Suprapubic skin (tissue), 4 donors: ENCODE measurements around the gene KCNN2. TPM values are rescaled to one million over a fixed set of nuclear protein-coding genes. Genes with fewer than 3 reads are reported as not detected.

Source experiments
- DNase-seq, 2 donors: peaks; one replicate each; pipeline ENCODE4 v3.0.0-alpha.2; 2019; ENCODE audit warnings: low spot score in 2 of 2
- H3K27ac ChIP-seq: fragments of 200-600 bp; sonication (generic); one replicate; pipeline ENCODE4 v1.5.1; 2019
- H3K27me3 ChIP-seq: fragments of 200-600 bp; sonication (generic); one replicate; pipeline ENCODE4 v1.5.1; 2019
- H3K36me3 ChIP-seq: fragments of 200-600 bp; sonication (generic); one replicate; pipeline ENCODE4 v1.5.1; 2019
- H3K4me1 ChIP-seq: fragments of 200-600 bp; sonication (generic); one replicate; pipeline ENCODE4 v1.5.1; 2019
- H3K4me3 ChIP-seq: fragments of 200-600 bp; sonication (generic); one replicate; pipeline ENCODE4 v1.5.1; 2019; ENCODE audit warnings: mild to moderate bottlenecking
- H3K9me3 ChIP-seq: fragments of 200-600 bp; sonication (generic); one replicate; pipeline ENCODE4 v1.5.1; 2019
- EP300 ChIP-seq: sonication (generic); formaldehyde crosslinking; IDR thresholded peaks from one replicate; pipeline ENCODE4 v1.6.1; 2017; ENCODE audit warnings: antibody characterized with exemption
- POLR2A ChIP-seq, 2 donors: fragments of 450-650 bp; IDR thresholded peaks; one replicate each; pipeline ENCODE4 v1.6.1; 2017; ENCODE audit warnings: antibody characterized with exemption in 2 of 2, mild to moderate bottlenecking in 2 of 2, moderate library complexity in 2 of 2
- POLR2AphosphoS5 ChIP-seq, 3 donors: sonication (generic); formaldehyde crosslinking; IDR thresholded peaks; one replicate each; pipeline ENCODE4 v1.6.1; 2017; ENCODE audit warnings: antibody characterized with exemption in 3 of 3
- WGBS: methylation state at CpG from one replicate; pipeline ENCODE4 v1.1.5; 2018; 5-methylcytosine and 5-hydroxymethylcytosine counted together
- total RNA-seq, 4 donors: library from RNA; depleted of rRNA; stranded (reverse); fragments of >200 nt; gene quantifications; one replicate each; pipeline ENCODE4 v1.1.0, GENCODE V29; 2016
- TF ChIP-seq, protein P1 (sequence below), 2 donors: fragments of 200-600 bp in 1 of 2; fragments of 450-650 bp in 1 of 2; sonication (generic) in 1 of 2; IDR thresholded peaks; one replicate each; pipeline ENCODE4 v1.5.1; 2016 to 2019; ENCODE audit warnings: antibody characterized with exemption in 2 of 2, mild to moderate bottlenecking in 1 of 2, moderate library complexity in 1 of 2

Gene KCNN2
- total RNA-seq, 4 donors from 2014 or later, result 0.62 to 3.2 (median 2.0) TPM

DNA sequence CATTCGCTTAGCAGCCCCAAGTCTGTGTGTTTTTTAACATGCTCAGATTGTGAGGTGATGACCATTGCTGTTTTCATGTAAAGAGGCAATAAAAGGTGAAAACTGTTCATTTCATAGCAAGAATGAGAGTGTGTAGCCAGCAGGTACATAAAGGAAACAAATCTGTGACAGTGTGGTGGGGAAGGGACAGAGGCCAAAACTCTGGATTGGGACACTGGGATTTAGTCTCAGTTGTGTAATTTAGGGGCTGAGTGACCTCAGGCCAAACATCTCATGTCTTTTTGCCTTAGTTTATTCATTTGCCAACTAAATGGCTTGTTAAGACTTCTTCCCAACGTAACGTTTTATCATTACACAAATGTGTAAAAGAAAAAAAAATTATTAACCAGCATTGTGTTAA, 47.0 kb downstream of the KCNN2 start:
- no peak for DNase-seq
- no peaks in the 10 kb centered on the region for H3K36me3 ChIP-seq
- 76% methylated on average over 3 of the region's 3 CpGs for WGBS

GRCh38 chr5:114411380-114411931, 49.6 kb downstream of the KCNN2 start:
- Histone ChIP-seq H3K9me3 (no peaks in the 10 kb centered on the region), H3K4me3 (no peak overlapping the region), H3K36me3 (no peaks in the 10 kb centered on the region), H3K4me1 (no peaks in the 10 kb centered on the region), H3K27ac (no peak overlapping the region), H3K27me3 (no peaks in the 10 kb centered on the region)
- TF ChIP-seq POLR2AphosphoS5 (IDR thresholded peaks at IDR 0.05), result no peak
- TF ChIP-seq, protein P1, sequence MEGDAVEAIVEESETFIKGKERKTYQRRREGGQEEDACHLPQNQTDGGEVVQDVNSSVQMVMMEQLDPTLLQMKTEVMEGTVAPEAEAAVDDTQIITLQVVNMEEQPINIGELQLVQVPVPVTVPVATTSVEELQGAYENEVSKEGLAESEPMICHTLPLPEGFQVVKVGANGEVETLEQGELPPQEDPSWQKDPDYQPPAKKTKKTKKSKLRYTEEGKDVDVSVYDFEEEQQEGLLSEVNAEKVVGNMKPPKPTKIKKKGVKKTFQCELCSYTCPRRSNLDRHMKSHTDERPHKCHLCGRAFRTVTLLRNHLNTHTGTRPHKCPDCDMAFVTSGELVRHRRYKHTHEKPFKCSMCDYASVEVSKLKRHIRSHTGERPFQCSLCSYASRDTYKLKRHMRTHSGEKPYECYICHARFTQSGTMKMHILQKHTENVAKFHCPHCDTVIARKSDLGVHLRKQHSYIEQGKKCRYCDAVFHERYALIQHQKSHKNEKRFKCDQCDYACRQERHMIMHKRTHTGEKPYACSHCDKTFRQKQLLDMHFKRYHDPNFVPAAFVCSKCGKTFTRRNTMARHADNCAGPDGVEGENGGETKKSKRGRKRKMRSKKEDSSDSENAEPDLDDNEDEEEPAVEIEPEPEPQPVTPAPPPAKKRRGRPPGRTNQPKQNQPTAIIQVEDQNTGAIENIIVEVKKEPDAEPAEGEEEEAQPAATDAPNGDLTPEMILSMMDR (IDR thresholded peaks at IDR 0.05), result no peak
- TF ChIP-seq EP300, result no peak
- TF ChIP-seq POLR2A (IDR thresholded peaks at IDR 0.05), result no peak
- 69% methylated on average over 3 of the region's 3 CpGs for WGBS
- DNase-seq, result no peak

More for the DNA sequence above, 47.0 kb downstream of the KCNN2 start:
- no peaks in the 10 kb centered on the region for H3K27me3 ChIP-seq
- no peak overlapping the region for H3K27ac ChIP-seq
- H3K9me3 ChIP-seq, result no peaks in the 10 kb centered on the region
- TF ChIP-seq POLR2AphosphoS5 (IDR thresholded peaks at IDR 0.05) (no peak), POLR2A (IDR thresholded peaks at IDR 0.05) (no peak), EP300 (no peak)
- TF ChIP-seq, protein P1 (IDR thresholded peaks at IDR 0.05), result no peak
- H3K4me1 ChIP-seq, result no peaks in the 10 kb centered on the region
- H3K4me3 ChIP-seq, result no peak overlapping the region

DNA sequence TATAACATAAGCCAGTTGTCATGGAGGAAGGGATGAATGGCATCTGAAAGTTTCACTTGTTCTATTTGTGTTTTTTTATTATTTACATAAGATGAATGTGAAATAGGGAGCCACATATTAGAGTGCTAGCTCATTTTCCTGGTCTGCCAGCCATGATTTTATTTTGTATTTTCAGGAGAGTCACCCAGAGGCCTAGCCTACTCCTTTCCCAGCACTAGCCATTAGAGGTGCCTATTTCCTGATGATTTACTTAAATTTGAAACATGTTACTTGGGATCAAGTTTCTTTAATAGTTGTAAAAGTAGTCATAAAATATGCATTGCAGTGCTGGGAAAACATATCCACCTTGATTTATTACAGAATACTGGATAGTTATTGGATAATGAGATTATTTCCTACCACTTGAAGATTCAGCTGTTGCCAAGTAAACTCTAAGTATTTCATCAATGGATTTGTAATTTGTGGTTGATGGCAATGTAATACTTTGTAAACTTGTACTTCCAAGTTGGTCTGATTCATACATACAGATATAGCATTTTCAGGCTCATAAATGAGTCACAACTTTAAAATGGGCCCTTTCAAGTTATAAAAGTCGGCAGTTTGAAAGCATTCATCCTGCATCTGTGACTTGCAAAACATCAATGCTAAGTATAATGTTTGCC, 50.8 kb downstream of the KCNN2 start:
- H3K4me3 ChIP-seq, result no peak overlapping the region
- H3K9me3 ChIP-seq, result no peaks in the 10 kb centered on the region
- whole genome bisulfite sequencing, result 19% methylated on average over 1 of the region's 1 CpG
- no peak for DNase-seq
- H3K27me3 ChIP-seq, result no peaks in the 10 kb centered on the region
- H3K4me1 ChIP-seq, result no peaks in the 10 kb centered on the region
- no peaks in the 10 kb centered on the region for H3K36me3 ChIP-seq
- TF ChIP-seq EP300, result no peak
- no peak for TF ChIP-seq POLR2A (IDR thresholded peaks at IDR 0.05)
- TF ChIP-seq, protein P1 (IDR thresholded peaks at IDR 0.05), result no peak
- TF ChIP-seq POLR2AphosphoS5 (IDR thresholded peaks at IDR 0.05), result no peak
- H3K27ac ChIP-seq, result no peak overlapping the region

DNA sequence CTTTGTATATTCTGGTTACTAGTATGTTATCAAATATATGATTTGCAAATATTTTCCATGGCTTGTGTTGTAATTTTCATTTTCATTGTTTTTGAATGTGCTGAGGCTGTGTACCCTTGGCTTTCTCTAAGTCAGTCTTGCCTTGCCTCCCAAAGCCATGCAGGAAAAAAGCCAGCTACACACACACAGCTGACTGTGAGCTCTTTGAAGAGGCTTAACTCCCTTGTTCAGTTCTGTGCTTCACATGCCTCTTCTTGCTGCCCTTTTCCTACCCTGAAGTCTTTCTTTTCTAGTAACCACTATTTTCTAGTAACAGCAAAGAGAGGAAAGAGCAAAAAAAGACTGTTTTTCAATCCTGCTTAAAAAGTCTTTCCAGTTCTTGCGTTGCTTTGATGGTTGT, 53.9 kb downstream of the KCNN2 start:
- no peaks in the 10 kb centered on the region for H3K27me3 ChIP-seq
- DNase-seq, result no peak
- no peak overlapping the region for H3K27ac ChIP-seq
- no peaks in the 10 kb centered on the region for H3K36me3 ChIP-seq
- H3K9me3 ChIP-seq, result no peaks in the 10 kb centered on the region
- WGBS, result 56% methylated on average over 1 of the region's 1 CpG
- no peak for TF ChIP-seq EP300
- TF ChIP-seq, protein P1 (IDR thresholded peaks at IDR 0.05), result no peak
- no peak for TF ChIP-seq POLR2A (IDR thresholded peaks at IDR 0.05)
- TF ChIP-seq POLR2AphosphoS5 (IDR thresholded peaks at IDR 0.05), result no peak
- H3K4me3 ChIP-seq, result no peak overlapping the region
- H3K4me1 ChIP-seq, result no peaks in the 10 kb centered on the region

- DNase-seq, result no peak
- Histone ChIP-seq H3K36me3 (no peaks in the 10 kb centered on the region), H3K27ac (no peak overlapping the region), H3K27me3 (no peaks in the 10 kb centered on the region), H3K4me1 (no peaks in the 10 kb centered on the region), H3K4me3 (no peak overlapping the region), H3K9me3 (no peaks in the 10 kb centered on the region)
- 91% methylated on average over 4 of the region's 4 CpGs for WGBS
- TF ChIP-seq POLR2A (IDR thresholded peaks at IDR 0.05), result no peak
- TF ChIP-seq, protein P1 (IDR thresholded peaks at IDR 0.05), result no peak
- TF ChIP-seq POLR2AphosphoS5 (IDR thresholded peaks at IDR 0.05), result no peak
- TF ChIP-seq EP300, result no peak
These were observed 54.4 kb downstream of the KCNN2 start for GRCh38 chr5:114416254-114416653.
